HL-60 (cell line): ENCODE results near the gene POLD2.

Source experiments
- CTCF ChIP-seq: IDR thresholded peaks from one replicate; pipeline ENCODE4 v1.5.1; 2011; ENCODE audit warnings: low read length, control low read depth, inconsistent platforms; ENCODE audit not compliant: insufficient read depth
- GABPA ChIP-seq: IDR thresholded peaks from 2 replicates; pipeline ENCODE4 v1.6.1; 2012; ENCODE audit warnings: low read depth
- POLR2AphosphoS5 ChIP-seq: IDR thresholded peaks from 2 replicates; pipeline ENCODE4 v1.6.1; 2012; ENCODE audit warnings: low read depth
- REST ChIP-seq: IDR thresholded peaks from 2 replicates; pipeline ENCODE4 v1.6.1; 2012; ENCODE audit warnings: low read depth; ENCODE audit not compliant: insufficient replicate concordance

DNA sequence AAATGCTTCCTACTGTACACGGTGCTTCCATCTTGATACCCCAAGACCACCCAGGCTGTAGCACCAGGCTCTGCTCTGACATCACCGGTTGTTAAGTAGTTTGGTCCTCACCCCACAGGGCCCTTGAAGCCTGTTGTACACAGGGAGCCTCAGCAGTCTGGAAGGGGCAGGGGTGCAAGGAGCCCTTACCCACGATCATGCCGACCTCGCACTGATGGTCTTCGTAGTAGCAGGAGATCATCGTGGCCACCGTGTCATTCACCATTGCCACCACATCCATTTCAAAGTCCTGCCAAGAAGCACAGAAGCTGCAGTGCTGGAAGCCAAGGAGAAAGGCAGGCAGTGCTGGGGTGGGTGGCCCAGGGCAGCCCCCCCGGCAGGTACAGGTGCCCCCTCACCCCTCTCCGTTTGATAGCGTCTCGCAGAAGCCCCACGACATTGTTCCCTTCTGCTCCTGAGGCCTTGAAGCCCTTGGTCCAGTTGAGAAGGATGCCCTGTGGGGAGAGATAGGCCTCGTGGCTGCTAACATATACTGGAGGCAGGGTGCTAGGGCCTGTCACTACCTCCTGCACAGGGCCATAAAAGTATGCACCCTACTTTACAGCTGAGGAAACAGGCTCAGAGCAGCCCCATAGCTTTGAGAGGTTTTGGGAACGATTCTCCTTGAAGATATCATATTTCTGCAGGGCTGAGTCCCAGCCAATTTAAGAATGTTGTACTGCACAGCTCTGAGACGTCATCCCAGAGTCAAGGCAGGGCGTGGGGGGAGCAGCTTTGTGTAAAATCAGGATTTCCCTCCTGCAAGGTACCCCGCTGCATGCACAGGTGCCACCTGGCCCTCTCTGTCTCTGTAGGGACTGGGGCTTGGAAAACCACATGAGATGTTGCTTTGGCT, 26.5 kb upstream of the POLD2 start:
- TF ChIP-seq CTCF (no peak), GABPA (no peak), POLR2AphosphoS5 (no peak), REST (no peak)
